HepG2 (cell line): Measurements from ENCODE around the gene TLK2. TPM values are rescaled to one million over a fixed set of nuclear protein-coding genes. Genes with fewer than 3 reads are reported as not detected.

Experiments
- AHDC1 ChIP-seq: sonication (generic); formaldehyde crosslinking; IDR thresholded peaks from 2 replicates; pipeline ENCODE4 v1.5.1; 2020; ENCODE audit warnings: mild to moderate bottlenecking, missing genetic modification reagents, borderline replicate concordance
- CHD4 ChIP-seq: fragments of 200-600 bp; sonication (generic); IDR thresholded peaks from 2 replicates; pipeline ENCODE4 v1.7.0; 2017; ENCODE audit warnings: mild to moderate bottlenecking, low read length, borderline replicate concordance
- GPBP1L1 ChIP-seq: sonication (generic); formaldehyde crosslinking; IDR thresholded peaks from 2 replicates; pipeline ENCODE4 v1.5.0; 2020; ENCODE audit warnings: mild to moderate bottlenecking, missing genetic modification reagents
- HMG20B ChIP-seq: conservative IDR thresholded peaks from 2 replicates; pipeline ENCODE4 v1.6.1; 2016; ENCODE audit warnings: missing genetic modification reagents, missing compliant biosample characterization
- KLF16 ChIP-seq, 2 experiments: sonication (generic) in 1 of 2; formaldehyde crosslinking in 1 of 2; IDR thresholded peaks; 2 replicates each; pipeline versions ENCODE4 v1.6.1 to v1.8.0; 2016 to 2023; ENCODE audit warnings: missing genetic modification reagents in 2 of 2, missing compliant biosample characterization in 1 of 2
- KLF6 ChIP-seq: IDR thresholded peaks from 2 replicates; pipeline ENCODE4 v1.8.0; 2016; ENCODE audit warnings: missing biosample characterization, missing genetic modification reagents
- MAFK ChIP-seq, 2 experiments: IDR thresholded peaks in 1 of 2; conservative IDR thresholded peaks in 1 of 2; 2 replicates each; pipeline ENCODE4 v1.6.1; 2011; ENCODE audit warnings: improper control_type of control experiment in 2 of 2, low read length in 2 of 2
- MYC ChIP-seq: sonication (generic); formaldehyde crosslinking; IDR thresholded peaks from 2 replicates; pipeline ENCODE4 v1.9.0; 2021; ENCODE audit warnings: missing genetic modification reagents, borderline replicate concordance
- NR2F2 ChIP-seq: IDR thresholded peaks from 2 replicates; pipeline ENCODE4 v1.6.1; 2012; ENCODE audit warnings: low read depth, inconsistent platforms, borderline replicate concordance
- NR2F6 ChIP-seq, 2 experiments: IDR thresholded peaks; 2 replicates each; pipeline ENCODE4 v1.6.1; 2016; ENCODE audit warnings: antibody characterized with exemption in 1 of 2, mild to moderate bottlenecking in 1 of 2
- SIN3B ChIP-seq: fragments of 150-350 bp; IDR thresholded peaks from 2 replicates; pipeline ENCODE4 v1.6.1; 2014; ENCODE audit warnings: low read length
- SOX6 ChIP-seq, 2 experiments: fragments of 450-650 bp in 1 of 2; sonication (generic) in 1 of 2; formaldehyde crosslinking in 1 of 2; IDR thresholded peaks; 2 replicates each; pipeline versions ENCODE4 v1.4.0 to v1.6.1; 2017 to 2020; ENCODE audit warnings: antibody characterized with exemption in 1 of 2, mild to moderate bottlenecking in 1 of 2, missing genetic modification reagents in 1 of 2
- TBP ChIP-seq: sonication (generic); formaldehyde crosslinking; IDR thresholded peaks from 2 replicates; pipeline ENCODE4 v1.5.0; 2020; ENCODE audit warnings: missing genetic modification reagents
- ZNF296 ChIP-seq: sonication (generic); formaldehyde crosslinking; conservative IDR thresholded peaks from 2 replicates; pipeline ENCODE4 v1.5.0; 2020; ENCODE audit warnings: mild to moderate bottlenecking, missing genetic modification reagents
- ZNF33B ChIP-seq: sonication (generic); formaldehyde crosslinking; IDR thresholded peaks from 2 replicates; pipeline ENCODE4 v1.5.1; 2020; ENCODE audit warnings: mild to moderate bottlenecking, missing genetic modification reagents
- ZNF414 ChIP-seq: sonication (generic); formaldehyde crosslinking; IDR thresholded peaks from 2 replicates; pipeline ENCODE4 v1.5.0; 2020; ENCODE audit warnings: missing genetic modification reagents
- polyA plus RNA-seq, 8 experiments: library from polyadenylated mRNA; depleted of rRNA in 3 of 8; stranded (reverse) in 7 of 8; unstranded in 1 of 8; fragments of >200 nt; fragmentation: Illumina TruSeq in 4 of 8; extraction: Trizol in 4 of 8; gene quantifications; 2 replicates each; pipeline versions ENCODE4 v1.2.1 to v1.2.3, GENCODE V29; 2011 to 2016; ENCODE audit warnings: low read depth in 4 of 8, missing spikeins in 1 of 8, mixed read lengths in 1 of 8; ENCODE audit not compliant: insufficient read depth in 1 of 8
- total RNA-seq, 5 experiments: library from RNA; depleted of rRNA; stranded (reverse); fragments of >200 nt; fragmentation: Illumina TruSeq; extraction: Trizol; gene quantifications; 2 replicates each; pipeline ENCODE4 v1.2.3, GENCODE V29; 2016; ENCODE audit warnings: low read depth in 1 of 5
- TF ChIP-seq, protein P1 (sequence below): sonication (generic); formaldehyde crosslinking; conservative IDR thresholded peaks from 2 replicates; pipeline ENCODE4 v1.4.0; 2020; ENCODE audit warnings: missing genetic modification reagents

TLK2 gene
- total and polyA plus RNA-seq, 2 of the 13 experiments (the other 11 are each of a cell fraction or from before 2014, with no cell fraction given): 58.7 to 60.8 TPM

GRCh38 chr17:62616993-62617893, 138.6 kb downstream of the TLK2 start (continued):
- TF ChIP-seq MYC (CRISPR knock-in tag) (peak; percentile 79; the same call in 1 of the 2 replicates), NR2F2 (no peak; the same call in 1 of the 2 replicates), CHD4 (peak; percentile 34; the same call in 1 of the 2 replicates), SIN3B (no peak), KLF16 (CRISPR knock-in tag; IDR thresholded peaks at IDR 0.05) (no peak), MAFK (conservative IDR thresholded peaks at IDR 0.05 in 1 of 2, IDR thresholded peaks at IDR 0.05 in 1 of 2; ENCODE audit: low read length in 2 of 2) (no peak), KLF6 (CRISPR knock-in tag) (no peak), NR2F6 (IDR thresholded peaks at IDR 0.05) (peak; percentile 67; the same call in 1 of the 2 replicates), NR2F6 (CRISPR knock-in tag; IDR thresholded peaks at IDR 0.05) (peak; percentile 83), HMG20B (CRISPR knock-in tag) (no peak), GPBP1L1 (CRISPR knock-in tag) (no peak), AHDC1 (CRISPR knock-in tag) (no peak), ZNF414 (no peak), TBP (CRISPR knock-in tag) (no peak), ZNF296 (no peak), ZNF33B (CRISPR knock-in tag) (0 out of 2 replicates have a peak, but pooled peaks have one; percentile 35), SOX6 (IDR thresholded peaks at IDR 0.05) (no peak), SOX6 (CRISPR knock-in tag; IDR thresholded peaks at IDR 0.05) (peak; percentile 87)
- TF ChIP-seq, protein P1, sequence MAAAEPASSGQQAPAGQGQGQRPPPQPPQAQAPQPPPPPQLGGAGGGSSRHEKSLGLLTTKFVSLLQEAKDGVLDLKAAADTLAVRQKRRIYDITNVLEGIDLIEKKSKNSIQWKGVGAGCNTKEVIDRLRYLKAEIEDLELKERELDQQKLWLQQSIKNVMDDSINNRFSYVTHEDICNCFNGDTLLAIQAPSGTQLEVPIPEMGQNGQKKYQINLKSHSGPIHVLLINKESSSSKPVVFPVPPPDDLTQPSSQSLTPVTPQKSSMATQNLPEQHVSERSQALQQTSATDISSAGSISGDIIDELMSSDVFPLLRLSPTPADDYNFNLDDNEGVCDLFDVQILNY (CRISPR knock-in tag): no peak
